ENCODE measurements around the gene IL15RA.

DNA sequence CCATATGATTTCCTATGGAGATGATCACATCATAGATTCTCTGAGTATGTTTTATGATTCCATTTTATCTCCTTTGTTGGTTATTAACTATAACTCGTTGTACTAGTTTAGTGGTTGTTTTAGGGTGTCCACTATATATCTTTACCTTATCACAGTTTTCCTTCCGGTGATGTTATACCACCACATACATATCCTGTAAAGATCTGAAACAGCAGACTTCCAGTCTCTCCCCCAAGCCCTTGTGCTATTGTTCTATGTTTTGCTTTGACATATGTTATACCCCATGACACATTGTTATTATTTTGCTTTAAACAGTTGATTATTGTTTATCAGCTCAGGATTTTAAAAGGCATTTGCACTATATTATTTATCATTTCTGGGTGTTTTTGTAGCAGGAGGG is 7.3 kb downstream of the IL15RA start:
- TF ChIP-seq, protein P1, sequence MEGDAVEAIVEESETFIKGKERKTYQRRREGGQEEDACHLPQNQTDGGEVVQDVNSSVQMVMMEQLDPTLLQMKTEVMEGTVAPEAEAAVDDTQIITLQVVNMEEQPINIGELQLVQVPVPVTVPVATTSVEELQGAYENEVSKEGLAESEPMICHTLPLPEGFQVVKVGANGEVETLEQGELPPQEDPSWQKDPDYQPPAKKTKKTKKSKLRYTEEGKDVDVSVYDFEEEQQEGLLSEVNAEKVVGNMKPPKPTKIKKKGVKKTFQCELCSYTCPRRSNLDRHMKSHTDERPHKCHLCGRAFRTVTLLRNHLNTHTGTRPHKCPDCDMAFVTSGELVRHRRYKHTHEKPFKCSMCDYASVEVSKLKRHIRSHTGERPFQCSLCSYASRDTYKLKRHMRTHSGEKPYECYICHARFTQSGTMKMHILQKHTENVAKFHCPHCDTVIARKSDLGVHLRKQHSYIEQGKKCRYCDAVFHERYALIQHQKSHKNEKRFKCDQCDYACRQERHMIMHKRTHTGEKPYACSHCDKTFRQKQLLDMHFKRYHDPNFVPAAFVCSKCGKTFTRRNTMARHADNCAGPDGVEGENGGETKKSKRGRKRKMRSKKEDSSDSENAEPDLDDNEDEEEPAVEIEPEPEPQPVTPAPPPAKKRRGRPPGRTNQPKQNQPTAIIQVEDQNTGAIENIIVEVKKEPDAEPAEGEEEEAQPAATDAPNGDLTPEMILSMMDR (conservative IDR thresholded peaks at IDR 0.05): no peak
- no peak for TF ChIP-seq EZH2 (IDR thresholded peaks at IDR 0.05; ENCODE audit: low read depth)
